Tibial artery (tissue), 4 donors: ENCODE data around the gene RPS21.

Source experiments
- DNase-seq, 2 donors: peaks; one replicate each; pipeline ENCODE4 v3.0.0-alpha.2; 2019
- H3K27ac ChIP-seq, 2 donors: fragments of 200-600 bp; sonication (generic) in 1 of 2; 1 replicate in 1 of 2; 2 replicates in 1 of 2; pipeline ENCODE4 v1.5.1; 2018 to 2019; ENCODE audit warnings: mild to moderate bottlenecking in 1 of 2
- H3K27me3 ChIP-seq, 2 donors: fragments of 200-600 bp; sonication (generic) in 1 of 2; one replicate each; pipeline versions ENCODE4 v1.5.1 to v1.6.0; 2016 to 2019
- H3K36me3 ChIP-seq, 3 donors: fragments of 200-600 bp; sonication (generic) in 2 of 3; one replicate each; pipeline ENCODE4 v1.5.1; 2016 to 2019; ENCODE audit warnings: mild to moderate bottlenecking in 2 of 3
- H3K4me1 ChIP-seq, 4 donors: fragments of 200-600 bp; sonication (generic) in 2 of 4; 1 replicate in 3 of 4; 2 replicates in 1 of 4; pipeline ENCODE4 v1.5.1; 2016 to 2019
- H3K4me3 ChIP-seq, 2 donors: fragments of 200-600 bp; sonication (generic) in 1 of 2; 1 replicate in 1 of 2; 2 replicates in 1 of 2; pipeline ENCODE4 v1.5.1; 2018 to 2019; ENCODE audit warnings: mild to moderate bottlenecking in 2 of 2
- H3K9me3 ChIP-seq, 3 donors: fragments of 200-600 bp; sonication (generic) in 1 of 3; one replicate each; pipeline ENCODE4 v1.5.1; 2016 to 2019
- intact Hi-C: fragments of 100-400 bp; cut with DNase I; formaldehyde crosslinking; loops from one replicate; pipeline ENCODE4 v1.15.0; 2023; ENCODE audit warnings: low total_unique reads
- TF ChIP-seq, protein P1 (sequence below), 2 experiments: fragments of 200-600 bp in 1 of 2; fragments of 450-650 bp in 1 of 2; IDR thresholded peaks; one replicate each; pipeline ENCODE4 v1.5.1; 2017 to 2019; ENCODE audit warnings: antibody characterized with exemption in 2 of 2, mild to moderate bottlenecking in 1 of 2, moderate library complexity in 1 of 2

The RPS21 gene

DNA sequence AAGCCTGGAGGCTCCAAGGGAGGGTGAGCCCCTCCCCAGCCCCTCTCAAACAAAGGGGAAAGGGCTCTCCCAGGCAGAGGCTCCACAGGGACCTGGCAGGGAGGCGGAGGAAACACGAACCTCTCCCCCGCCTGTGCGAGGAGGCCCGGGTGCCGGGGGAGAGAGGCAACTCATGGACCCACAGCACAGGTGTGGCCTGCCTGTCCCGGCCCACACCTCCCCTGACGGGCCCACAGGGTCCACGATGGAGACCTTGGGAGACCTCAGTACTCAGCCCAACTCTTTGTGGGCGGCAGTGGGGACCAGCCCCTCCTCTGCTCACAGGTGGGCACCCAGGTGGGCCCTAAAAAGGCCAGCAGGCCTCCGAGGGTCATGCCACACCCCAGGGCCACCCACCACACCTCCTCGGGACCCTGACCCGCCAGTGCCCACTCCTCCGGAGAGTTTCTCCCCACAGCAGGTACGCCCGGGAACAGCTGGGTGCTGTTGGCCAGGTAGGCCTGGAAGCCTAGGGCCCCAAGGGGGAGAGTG is 32.0 kb upstream of the RPS21 start:
- DNase-seq, result no peak
- no peaks in the 10 kb centered on the region for H3K9me3 ChIP-seq
- H3K4me3 ChIP-seq, result peak overlapping the region; percentile 41 to 49
- peaks cover 24 to 27% (median 26%) of the 10 kb centered on the region in 3 donors for H3K36me3 ChIP-seq
- H3K27ac ChIP-seq, result peak overlapping the region; percentile 96 to 97
- intact Hi-C loops, result loop anchor here (5.0 kb wide), 1 partner anchor 38 kb away; no protein-coding TSS in a partner anchor
- peaks cover 19 to 82% (median 79%) of the 10 kb centered on the region in 4 donors for H3K4me1 ChIP-seq
- no peaks in the 10 kb centered on the region for H3K27me3 ChIP-seq
- TF ChIP-seq, protein P1, sequence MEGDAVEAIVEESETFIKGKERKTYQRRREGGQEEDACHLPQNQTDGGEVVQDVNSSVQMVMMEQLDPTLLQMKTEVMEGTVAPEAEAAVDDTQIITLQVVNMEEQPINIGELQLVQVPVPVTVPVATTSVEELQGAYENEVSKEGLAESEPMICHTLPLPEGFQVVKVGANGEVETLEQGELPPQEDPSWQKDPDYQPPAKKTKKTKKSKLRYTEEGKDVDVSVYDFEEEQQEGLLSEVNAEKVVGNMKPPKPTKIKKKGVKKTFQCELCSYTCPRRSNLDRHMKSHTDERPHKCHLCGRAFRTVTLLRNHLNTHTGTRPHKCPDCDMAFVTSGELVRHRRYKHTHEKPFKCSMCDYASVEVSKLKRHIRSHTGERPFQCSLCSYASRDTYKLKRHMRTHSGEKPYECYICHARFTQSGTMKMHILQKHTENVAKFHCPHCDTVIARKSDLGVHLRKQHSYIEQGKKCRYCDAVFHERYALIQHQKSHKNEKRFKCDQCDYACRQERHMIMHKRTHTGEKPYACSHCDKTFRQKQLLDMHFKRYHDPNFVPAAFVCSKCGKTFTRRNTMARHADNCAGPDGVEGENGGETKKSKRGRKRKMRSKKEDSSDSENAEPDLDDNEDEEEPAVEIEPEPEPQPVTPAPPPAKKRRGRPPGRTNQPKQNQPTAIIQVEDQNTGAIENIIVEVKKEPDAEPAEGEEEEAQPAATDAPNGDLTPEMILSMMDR (IDR thresholded peaks at IDR 0.05), result no peak

DNA sequence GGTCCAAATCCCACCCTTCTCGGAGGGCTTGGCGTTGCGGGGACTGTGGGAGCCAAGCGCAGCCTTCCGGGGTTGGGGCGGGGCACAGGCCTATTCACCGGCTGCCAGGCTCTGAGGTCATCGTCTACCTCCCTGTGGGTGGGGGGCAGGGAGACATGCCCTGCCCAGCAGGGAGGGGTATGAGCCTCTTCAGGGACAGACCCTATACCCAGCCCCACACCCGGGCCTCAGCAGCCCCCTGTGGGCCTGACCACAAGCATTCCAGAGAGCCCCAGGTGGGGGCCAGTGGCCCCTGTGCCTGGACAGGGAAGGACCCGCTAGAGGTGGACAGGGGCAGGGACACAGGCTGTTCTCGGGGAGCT is 31.4 kb upstream of the RPS21 start:
- Histone ChIP-seq H3K36me3 (peaks cover 18 to 21% (median 19%) of the 10 kb centered on the region in 3 donors), H3K9me3 (no peaks in the 10 kb centered on the region), H3K27me3 (no peaks in the 10 kb centered on the region), H3K4me3 (peak overlapping the region; percentile 41 to 49), H3K27ac (peak overlapping the region; percentile 96 to 97), H3K4me1 (peaks cover 19 to 85% (median 81%) of the 10 kb centered on the region in 4 donors)
- TF ChIP-seq, protein P1 (IDR thresholded peaks at IDR 0.05), result no peak
- intact Hi-C loops, result no loop called here
- peak in 1 of 2 donors; percentile 88 for DNase-seq

- Histone ChIP-seq H3K4me3 (peak overlapping the region; percentile 41 to 49), H3K4me1 (peaks cover 19 to 90% (median 87%) of the 10 kb centered on the region in 4 donors)
- DNase-seq, result peak; percentile 54 to 93
Observed at GRCh38 chr20:62355878-62356588, 30.9 kb upstream of the RPS21 start.

DNA sequence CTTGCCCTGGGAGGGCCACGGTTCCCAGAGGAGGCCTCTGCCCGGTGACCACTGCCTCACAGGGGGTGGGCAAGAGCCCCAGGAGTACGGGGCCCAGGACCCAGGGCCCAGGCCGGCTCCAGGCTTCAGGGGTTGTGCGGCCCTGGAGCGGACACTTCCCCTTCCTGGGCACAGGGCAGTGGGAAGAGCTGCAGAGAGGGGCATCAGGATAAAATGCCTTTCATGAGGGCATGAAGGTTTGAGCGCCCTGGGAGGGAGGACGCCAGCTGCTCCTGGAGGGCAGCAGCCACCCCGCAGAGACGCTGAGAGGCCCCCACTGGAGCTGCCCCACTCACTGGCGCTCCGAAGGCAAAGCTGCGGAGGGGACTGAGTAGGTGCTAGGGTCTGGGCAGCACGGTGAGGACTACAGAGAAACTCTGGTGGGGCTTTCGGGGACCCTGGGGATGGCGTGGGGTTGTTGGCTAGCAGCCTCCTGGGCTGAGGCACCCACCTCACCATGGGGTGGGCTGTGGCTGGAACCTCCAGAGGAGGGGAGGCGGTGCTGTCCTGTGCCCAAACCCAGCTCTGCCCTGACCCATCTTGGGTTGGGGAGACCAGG is 30.2 kb upstream of the RPS21 start:
- DNase-seq, result no peak
- intact Hi-C loops, result no loop called here
- Histone ChIP-seq H3K27me3 (no peaks in the 10 kb centered on the region), H3K4me1 (peaks cover 19 to 97% (median 93%) of the 10 kb centered on the region in 4 donors), H3K9me3 (no peaks in the 10 kb centered on the region), H3K36me3 (peaks cover 8 to 14% (median 9%) of the 10 kb centered on the region in 3 donors), H3K27ac (peak overlapping the region; percentile 96 to 97), H3K4me3 (peak overlapping the region; percentile 41 to 49)
- TF ChIP-seq, protein P1 (IDR thresholded peaks at IDR 0.05), result no peak

More at GRCh38 chr20:62355878-62356588, 30.9 kb upstream of the RPS21 start:
- TF ChIP-seq, protein P1 (IDR thresholded peaks at IDR 0.05), result no peak
- Histone ChIP-seq H3K36me3 (peaks cover 14 to 16% (median 14%) of the 10 kb centered on the region in 3 donors), H3K27ac (peak overlapping the region; percentile 96 to 97), H3K27me3 (no peaks in the 10 kb centered on the region), H3K9me3 (no peaks in the 10 kb centered on the region)
- intact Hi-C loops, result no loop called here

- intact Hi-C loops, result no loop called here
- Histone ChIP-seq H3K4me1 (peaks cover 19 to 98% (median 96%) of the 10 kb centered on the region in 4 donors), H3K9me3 (no peaks in the 10 kb centered on the region), H3K36me3 (peaks cover 2 to 14% (median 4%) of the 10 kb centered on the region in 3 donors), H3K27ac (peak overlapping the region; percentile 96 to 97), H3K4me3 (peak overlapping the region; percentile 41 to 49), H3K27me3 (no peaks in the 10 kb centered on the region)
- peak; percentile 63 to 93 for DNase-seq
- TF ChIP-seq, protein P1 (IDR thresholded peaks at IDR 0.05), result no peak
Observed at GRCh38 chr20:62357187-62357667, 29.7 kb upstream of the RPS21 start.
